Thyroid gland (tissue), 4 donors: ENCODE data around the gene ZIC2.

Experiments used
- POLR2A ChIP-seq, 2 donors: fragments of 450-650 bp; IDR thresholded peaks; one replicate each; pipeline ENCODE4 v1.6.1; 2017; ENCODE audit warnings: antibody characterized with exemption in 2 of 2, mild to moderate bottlenecking in 2 of 2, moderate library complexity in 1 of 2
- TF ChIP-seq, protein P1 (sequence below), 6 experiments: fragments of 200-600 bp in 3 of 6; fragments of 450-650 bp in 3 of 6; sonication (generic) in 3 of 6; IDR thresholded peaks; one replicate each; pipeline ENCODE4 v1.5.1; 2016 to 2019; ENCODE audit warnings: antibody characterized with exemption in 6 of 6, mild to moderate bottlenecking in 2 of 6, inconsistent platforms in 1 of 6, moderate library complexity in 1 of 6

DNA sequence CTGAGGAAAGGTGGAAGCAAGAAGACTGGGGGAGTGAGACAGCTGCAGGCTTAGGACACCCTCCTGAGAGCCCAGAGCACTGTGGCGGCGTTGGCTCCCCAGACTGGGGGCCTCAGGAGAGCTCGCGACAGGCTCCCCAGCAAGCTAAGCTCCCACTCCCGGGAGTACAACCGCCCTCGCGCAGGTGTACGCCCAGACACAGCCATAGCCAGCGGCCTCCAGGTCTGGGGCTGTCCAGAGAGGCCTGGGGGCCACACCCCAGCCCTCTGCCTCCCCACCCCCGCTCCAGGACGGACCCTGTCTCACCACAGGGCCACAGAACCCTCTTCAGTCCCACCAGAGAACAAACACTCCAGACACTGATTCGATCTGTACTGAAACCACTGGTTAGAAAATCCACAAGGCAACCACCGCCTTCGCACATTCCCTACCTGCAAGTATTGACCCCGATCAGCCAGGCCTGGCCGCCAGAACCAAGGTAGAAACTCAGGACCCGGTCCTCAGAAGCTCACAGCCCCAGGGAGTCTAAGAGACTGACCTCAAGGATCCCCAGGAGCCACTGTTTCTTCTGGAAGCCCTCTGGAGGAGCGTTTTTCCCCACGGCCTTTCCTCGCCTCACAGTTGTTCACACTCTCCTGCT, 26.4 kb upstream of the ZIC2 start:
- TF ChIP-seq, protein P1, sequence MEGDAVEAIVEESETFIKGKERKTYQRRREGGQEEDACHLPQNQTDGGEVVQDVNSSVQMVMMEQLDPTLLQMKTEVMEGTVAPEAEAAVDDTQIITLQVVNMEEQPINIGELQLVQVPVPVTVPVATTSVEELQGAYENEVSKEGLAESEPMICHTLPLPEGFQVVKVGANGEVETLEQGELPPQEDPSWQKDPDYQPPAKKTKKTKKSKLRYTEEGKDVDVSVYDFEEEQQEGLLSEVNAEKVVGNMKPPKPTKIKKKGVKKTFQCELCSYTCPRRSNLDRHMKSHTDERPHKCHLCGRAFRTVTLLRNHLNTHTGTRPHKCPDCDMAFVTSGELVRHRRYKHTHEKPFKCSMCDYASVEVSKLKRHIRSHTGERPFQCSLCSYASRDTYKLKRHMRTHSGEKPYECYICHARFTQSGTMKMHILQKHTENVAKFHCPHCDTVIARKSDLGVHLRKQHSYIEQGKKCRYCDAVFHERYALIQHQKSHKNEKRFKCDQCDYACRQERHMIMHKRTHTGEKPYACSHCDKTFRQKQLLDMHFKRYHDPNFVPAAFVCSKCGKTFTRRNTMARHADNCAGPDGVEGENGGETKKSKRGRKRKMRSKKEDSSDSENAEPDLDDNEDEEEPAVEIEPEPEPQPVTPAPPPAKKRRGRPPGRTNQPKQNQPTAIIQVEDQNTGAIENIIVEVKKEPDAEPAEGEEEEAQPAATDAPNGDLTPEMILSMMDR (IDR thresholded peaks at IDR 0.05) = no peak
- no peak for TF ChIP-seq POLR2A (IDR thresholded peaks at IDR 0.05)
